Globus pallidus (tissue), 1 donor: ENCODE results near the gene ZDHHC17.

Experiments used
- DNase-seq: peaks from one replicate; pipeline ENCODE4 v3.0.0-alpha.2; 2015; ENCODE audit warnings: low spot score

Gene ZDHHC17

DNA sequence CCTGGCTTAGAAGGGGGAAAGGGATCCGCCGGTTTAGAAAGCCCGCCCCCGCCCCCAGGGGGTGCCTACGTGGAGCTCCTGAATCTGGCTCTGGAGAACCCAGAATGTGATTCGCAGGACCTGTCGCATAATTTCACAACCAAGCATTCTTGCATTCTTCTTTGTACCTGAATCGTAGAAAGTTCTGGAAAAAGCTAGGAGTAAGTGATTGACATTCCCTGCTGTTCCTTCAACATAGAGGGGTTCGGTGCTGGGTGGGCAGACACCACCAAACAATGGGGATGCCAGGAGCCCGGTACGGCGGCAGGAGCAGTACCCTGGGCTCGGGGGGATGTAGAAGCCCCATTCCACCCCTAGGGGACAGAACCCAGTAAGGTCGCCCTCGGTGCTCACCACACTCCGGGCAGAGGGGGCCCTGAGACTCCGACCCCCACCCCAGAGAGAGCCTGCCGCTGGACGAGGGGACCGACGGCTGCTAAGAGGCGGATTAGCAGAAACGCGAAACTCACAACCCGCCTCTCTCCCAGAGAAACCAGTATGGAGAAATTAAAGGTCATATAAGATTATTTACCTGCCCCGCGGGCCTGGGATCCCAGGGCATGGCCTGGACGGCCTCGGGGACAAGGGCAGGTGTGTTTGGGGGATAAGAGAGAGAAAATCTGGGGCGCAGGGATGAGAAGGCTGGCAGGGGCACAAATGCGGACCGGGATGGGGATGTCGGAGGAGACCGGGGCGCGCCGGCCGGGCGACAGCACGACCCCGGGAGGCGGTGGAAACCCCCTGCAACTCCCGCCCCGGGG lies 114.4 kb downstream of the ZDHHC17 start:
- no peak for DNase-seq

DNA sequence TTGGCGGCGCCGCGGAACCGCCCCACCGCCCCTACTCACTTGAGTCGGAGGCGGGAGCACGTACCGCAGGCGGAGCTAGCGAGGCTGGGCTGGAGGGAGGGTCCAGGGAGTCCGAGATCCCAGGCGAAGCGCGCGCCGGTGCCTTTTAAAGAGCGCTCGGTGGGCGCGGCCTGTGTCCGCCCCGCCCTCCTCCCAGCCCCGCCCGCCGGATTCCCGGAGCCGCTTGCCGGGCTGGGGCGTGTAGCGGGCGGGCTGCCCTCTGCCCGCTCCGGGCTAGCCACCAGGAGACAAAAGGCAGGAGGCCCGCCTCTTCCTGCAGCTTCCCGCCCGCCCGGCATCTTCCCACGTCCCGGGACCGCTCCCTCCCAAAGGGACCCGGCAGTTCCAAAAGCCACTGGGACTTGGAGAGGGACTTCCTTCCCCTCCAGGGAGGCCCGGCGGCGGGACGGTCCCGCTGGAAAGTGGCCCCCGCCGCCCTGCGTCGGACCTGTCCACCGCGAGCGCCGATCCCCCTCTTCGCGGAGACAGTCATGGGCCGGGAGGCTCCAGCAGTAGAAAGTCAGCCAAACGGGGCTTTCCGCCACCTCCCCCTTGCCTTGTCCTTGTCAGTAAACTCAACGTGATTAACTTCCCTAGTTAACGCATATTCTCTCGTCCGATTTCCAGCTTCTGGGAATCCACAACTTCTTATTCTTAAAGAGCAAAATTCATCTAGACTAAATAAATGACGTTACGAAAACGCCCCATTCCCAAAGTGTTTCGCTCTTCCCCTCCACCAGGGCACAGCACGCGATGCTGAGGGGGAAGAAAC lies 115.2 kb downstream of the ZDHHC17 start, which contains the start of gene CSRP2:
TSS of gene CSRP2 (minus strand) at position 121 of the 811 bp plus-strand sequence. CDS start 12,759 bp downstream, outside the sequence.
- peak; percentile 63 for DNase-seq

DNA sequence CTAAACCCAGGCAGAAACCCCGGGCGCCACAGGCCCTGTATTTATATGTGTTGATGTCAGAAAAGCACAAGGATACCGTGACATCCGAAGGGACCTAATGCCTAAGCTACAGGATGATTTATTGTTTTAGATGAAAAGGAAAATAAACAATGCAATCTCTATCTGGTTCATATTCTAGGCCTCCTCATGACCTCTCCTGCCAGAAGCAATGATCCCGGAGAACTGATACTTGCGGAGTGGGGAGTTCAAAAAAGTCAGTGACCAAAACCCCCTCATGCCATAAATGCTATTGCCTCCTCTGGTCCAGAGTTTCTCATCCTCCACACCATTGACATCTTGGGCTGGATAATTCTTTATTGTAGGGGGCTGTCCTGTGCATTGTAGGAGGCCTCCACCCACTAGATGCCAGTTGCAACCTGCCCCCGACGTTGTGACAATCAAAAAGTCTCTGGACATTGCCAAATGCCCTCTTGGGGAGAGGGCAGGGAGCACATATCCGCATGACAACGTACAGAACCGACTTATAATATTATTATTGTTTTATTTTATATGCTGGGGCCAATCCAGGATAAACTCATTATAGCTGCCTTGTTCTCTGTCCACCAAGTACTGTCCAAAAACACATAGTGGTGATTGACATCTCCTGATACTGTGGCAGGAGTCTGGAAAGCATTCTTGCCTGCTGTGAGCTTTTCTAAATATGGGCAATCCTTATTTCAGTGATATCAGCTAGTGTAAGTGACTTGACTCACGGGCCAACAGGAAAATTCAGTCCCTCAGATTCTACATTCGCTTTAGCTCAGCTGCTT lies 116.0 kb downstream of the ZDHHC17 start:
- no peak for DNase-seq

DNA sequence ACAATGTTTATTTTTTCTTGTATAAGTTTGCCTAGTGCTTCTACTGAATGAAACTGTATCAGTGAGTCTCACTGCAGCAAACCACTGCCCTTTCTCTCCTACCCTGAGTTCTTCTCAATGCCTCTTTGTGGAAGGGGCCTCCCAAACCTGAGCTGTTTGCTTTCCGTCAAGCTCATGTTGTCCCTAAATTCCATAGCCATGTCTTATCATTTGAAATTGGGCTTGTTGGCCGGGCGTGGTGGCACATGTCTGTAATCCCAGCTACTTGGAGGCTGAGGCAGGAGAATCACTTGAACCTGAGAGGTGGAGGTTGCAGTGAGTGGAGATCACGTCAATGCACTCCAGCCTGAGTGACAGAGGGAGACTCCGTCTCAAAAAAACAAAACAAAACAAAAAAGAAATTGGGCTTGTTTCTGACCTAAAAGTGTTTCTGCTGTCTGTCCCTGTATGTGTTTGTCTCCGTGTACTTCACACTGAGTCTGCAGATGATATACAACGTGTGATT lies 116.7 kb downstream of the ZDHHC17 start:
- no peak for DNase-seq

DNA sequence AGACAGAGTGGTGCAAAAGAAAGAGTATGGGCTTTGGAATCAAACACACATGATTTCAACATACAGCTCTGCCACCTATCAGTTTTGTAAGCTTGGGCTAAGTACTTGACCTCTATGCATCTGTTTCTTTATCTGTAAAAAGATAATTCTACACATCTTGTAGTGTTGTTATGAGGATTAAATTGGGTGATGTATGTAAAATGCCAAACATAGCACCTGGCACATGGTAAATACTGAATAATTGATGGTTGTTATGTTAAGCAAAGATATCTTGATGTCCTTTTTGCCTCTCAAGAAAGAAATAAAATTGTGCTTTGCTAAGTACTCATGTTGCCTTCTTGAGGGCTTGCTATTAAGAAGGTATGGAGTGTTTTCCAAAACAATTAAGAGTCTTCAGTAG lies 117.2 kb downstream of the ZDHHC17 start:
- DNase-seq: no peak

DNA sequence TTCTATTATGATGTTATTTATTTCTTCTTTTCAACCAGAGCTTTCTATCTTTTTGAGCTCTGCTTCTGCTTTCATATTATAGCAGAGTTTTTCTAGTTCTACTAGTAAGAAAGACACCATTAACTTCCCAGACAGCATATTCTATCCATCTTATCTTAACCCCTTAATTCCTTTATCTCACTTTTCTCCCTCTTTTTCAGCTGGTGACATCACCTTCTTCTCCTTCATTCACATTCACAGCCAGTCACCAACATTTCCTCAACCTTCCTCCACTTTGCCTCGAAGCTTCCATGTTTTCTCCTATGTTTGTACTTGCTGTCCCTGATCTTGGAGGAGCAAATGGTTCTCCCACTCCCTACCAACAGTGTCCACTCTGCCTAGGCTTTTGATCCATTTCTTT lies 118.5 kb downstream of the ZDHHC17 start:
- no peak for DNase-seq

DNA sequence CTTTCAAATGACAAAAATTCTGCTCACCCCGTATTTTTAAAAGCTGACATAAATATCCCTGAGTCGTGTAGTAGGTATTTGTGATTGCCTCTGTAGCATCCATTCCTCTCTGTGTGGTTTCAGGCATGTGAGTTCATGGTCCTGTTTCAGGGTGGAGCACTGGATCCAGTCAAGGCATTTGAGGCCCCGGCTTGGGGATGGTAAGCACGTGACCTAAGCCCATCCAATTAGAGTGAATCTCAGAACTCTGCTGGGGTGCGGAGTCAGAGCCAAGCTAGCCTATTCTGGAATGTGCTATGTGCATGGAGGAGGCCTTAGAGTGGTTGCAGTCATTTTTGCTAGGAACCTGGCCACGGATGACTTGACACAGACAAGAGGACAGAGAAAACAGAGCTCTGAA lies 119.2 kb downstream of the ZDHHC17 start:
- DNase-seq: no peak

DNA sequence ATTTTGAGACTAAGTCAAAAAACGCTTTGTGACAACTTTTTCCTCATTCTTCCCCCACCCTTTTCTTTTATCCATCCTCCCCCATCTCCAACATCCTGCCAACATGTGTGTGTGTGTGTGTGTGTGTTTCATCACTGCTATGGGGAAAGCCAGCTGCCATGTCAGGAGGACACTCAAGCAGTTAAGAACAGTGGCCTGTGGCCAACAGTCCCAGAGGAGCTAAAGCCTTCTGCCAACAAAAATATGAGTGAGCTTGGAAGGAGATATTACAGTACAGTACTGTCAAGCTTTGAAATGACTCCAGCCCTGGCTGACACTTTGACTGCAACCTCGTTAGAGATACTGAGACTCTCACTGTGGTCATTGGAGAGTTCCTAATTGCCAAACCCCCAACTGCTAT lies 119.9 kb downstream of the ZDHHC17 start:
- DNase-seq: no peak

DNA sequence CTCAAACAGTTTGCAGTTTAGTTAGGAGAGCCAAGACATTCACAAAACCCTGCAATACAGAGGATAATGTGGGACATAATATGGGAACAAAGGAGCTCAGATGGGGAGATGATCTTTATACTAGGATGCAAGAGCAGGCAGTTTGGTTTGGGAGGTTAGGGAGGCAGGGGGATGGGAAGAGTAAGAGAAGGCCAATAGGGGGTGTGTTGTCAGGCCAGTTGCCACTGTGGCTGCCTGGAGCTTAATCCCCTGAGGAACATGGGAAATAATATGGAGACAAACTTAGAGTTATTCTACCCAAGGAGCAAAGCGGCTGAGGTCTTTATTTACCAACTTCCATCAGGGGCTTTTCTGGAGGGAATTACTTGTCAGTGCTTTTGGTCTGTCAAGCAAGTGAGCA lies 124.9 kb downstream of the ZDHHC17 start:
- no peak for DNase-seq

DNA sequence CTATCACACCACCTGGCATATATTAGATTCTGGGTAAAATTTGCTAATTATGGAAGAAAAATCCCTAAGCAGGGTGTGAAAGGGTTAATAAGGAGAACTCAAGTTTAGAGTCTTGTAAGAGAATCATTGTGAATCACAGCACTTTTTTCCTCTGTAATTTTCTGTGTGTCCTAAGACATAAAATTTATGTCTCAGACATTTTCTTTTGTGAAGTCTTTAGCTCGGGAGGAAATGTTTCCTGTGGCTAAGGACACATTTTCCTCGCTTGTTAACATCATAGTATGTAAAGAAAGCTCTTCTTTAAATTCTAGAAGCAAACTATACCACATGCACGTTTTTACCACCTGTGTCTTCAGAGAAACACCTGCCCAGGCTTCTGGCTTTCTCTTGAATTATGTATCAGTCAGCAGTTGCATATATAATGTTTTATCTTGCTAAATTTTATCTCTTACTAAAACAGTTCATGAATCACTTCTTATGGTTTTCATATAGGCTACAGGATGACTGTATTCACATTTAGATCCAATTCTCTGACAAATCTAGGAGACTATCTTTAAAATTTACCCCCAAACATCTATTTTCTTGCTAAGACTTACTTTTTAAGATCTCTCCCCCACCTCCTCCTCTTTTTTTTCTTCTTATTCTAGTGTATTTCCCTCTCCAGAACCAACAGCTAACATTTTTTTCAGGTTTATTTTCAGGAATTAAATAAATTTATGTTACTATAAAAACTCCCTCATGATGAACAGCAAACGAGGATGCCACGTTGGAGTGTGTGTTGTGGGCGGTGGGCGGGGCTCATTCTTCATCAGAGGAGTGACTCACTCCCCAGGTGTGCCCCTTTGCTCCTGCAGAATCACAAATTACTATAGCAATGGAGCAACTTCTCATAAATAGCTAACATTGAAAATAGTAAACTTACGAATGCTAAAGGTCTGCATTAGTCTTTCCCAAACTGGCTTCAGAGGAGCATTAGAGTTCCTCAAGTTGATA lies 126.5 kb downstream of the ZDHHC17 start:
- DNase-seq: no peak

DNA sequence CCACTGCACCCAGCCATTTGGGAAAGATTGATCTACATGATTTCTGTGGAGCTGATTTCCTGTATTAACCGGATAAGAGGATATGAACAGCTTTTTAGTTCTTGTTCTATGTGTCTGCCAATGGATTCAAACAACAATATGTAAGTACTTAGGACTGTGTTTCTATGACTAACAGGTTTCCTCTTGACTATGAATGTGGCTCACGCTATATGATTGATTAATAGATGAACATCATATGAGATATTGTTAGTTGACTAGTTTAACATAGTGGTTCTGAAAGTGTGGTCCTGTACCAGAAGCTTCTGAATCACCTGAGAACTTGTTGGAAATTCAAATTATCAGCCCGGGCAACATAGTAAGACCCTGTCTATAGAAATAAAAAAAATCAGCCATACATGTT lies 127.7 kb downstream of the ZDHHC17 start:
- DNase-seq: no peak

DNA sequence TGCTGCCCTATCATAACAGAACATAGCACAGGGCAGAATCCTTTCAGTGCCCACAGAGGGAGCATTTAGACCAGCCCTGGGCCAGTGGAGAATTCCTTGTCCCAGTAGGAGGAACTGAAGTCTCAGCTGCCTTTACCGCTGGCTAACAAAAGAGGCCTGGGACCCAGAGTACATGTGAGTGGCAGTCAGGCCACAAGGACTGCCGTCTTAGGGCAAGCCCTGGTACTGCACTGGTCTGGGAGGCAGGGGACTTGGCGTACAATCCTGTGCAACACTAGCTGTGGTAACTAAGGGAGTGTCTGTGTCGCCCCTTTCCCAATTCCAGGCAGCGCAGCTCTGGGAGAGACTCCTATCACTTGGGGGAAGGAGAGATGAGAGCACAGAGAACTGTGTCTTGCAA lies 131.9 kb downstream of the ZDHHC17 start:
- no peak for DNase-seq

DNA sequence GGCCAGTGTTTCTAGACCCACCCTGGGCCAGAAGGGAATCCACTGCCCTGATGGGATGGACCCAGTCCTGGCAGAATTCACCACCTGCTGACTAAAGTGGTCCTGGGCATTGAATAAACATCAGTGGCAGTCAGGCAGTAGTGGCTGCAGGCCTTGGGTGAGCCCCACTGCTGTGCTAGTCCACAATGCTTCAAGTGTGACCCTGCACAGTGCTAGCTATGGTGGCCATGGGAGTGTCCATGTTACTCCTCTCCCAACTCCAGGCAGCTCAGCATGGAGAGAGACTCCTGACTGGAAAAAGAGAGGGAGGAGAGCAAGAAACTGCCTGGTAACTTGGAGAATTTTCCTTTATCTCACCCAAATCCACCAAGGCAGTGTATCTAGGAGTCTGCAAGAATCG lies 132.4 kb downstream of the ZDHHC17 start:
- no peak for DNase-seq

DNA sequence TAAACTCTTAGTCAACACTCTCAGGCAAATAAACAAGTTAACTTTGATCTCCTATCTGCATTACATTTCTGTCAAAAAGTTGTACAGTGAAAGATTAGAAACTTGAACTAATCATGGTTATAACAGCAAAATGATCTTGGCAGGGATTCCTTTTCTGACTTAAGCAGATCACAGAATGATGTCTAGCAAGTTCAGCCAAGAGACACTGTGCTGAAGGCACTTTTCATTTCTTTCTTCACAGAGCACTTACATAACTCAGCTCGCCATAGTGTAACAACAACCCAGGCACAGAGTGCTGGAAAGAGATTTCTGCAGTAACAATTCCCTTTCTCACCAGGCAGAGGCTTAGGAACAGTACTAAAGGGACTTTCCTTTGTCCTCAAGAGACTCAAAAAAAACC lies 134.5 kb downstream of the ZDHHC17 start:
- no peak for DNase-seq

DNA sequence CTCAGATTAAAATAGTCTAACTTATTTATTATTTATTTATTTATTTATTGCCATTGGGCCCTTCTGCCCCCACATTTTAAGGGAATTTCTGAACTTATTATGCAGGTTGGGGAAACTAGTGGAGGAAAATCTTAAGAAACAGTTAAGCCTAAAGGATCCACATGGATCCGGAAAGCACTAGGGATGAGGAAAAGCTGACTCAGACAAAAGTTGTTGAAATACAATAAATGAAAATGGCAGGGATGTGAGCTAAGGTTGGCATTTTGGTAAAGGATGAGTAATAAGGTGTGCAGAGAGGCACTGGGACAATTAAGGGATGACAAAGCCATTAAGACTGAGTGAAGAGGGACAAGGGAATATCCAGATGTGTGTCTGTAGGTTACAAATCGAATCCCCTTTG lies 135.6 kb downstream of the ZDHHC17 start:
- no peak for DNase-seq

DNA sequence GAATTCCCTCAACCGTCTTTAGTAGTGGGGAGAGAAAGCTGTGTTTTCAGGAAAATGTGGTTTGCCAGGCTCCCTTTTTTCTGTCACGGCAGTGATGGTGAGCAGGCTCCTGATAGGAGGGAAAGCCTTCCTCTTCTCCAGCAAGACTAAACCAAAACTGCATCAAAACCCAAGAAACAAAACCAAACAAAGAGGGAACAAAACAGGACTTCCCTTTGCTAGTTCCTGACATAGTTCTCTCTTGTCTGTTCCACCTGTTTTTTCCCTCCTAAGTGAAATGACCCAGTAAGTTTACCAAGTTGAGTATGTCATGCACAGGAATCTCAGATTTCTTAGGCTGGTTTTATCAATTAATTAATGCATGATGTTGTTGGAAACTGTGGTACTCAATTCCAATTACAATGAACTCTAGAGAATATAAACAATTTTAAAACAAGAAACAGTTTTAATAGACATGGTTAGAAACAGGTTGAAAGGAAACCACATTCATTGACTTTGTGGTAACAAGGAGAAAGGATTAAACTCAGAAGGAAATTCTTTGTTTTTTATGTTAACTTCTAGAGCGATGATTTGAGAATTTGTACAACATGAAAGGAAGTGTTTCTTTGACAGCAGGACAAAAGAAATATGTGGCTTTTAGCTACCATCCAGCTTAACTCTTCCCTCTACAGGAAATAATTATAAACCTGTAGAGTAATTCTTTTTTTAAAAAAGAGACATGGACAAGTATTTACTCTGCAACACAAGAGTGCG lies 137.9 kb downstream of the ZDHHC17 start:
- DNase-seq: no peak
